GM21360 (cell line): ENCODE results near the gene MSTO1.
"Not testable (repeated sequence)": the region's sequence is repeated elsewhere in the genome, so short reads cannot be mapped to it uniquely, and the experiment has no call there.

Source experiments
- ATAC-seq: cut with Tn5 transposase; IDR thresholded peaks from one replicate; pipeline ENCODE4 v1.9.1; 2021; ENCODE audit warnings: mild to moderate bottlenecking, moderate library complexity; ENCODE audit not compliant: unreplicated experiment

Gene MSTO1

GRCh38 chr1:155610257-155610647, 234 bp downstream of the MSTO1 start:
- not testable (repeated sequence) for ATAC-seq

DNA sequence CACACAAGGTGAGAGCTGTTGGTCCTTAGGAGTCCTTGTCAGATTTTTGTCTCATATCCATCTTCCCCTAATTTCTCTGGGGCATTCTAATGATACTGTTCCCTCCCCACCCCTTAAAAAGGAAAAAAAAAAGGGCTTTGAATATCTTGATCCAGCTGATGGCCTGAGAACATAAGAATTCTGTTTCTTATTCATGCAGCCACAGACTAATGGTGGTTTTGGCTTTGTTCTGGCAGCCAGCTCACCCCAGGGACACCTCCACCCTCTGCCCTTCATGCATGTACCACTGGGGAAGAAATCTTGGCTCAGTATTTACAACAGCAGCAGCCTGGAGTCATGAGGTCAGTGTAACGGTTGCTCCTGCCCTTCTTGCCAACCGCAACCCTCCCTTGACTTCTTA, 3.2 kb downstream of the MSTO1 start:
- not testable (repeated sequence) for ATAC-seq

DNA sequence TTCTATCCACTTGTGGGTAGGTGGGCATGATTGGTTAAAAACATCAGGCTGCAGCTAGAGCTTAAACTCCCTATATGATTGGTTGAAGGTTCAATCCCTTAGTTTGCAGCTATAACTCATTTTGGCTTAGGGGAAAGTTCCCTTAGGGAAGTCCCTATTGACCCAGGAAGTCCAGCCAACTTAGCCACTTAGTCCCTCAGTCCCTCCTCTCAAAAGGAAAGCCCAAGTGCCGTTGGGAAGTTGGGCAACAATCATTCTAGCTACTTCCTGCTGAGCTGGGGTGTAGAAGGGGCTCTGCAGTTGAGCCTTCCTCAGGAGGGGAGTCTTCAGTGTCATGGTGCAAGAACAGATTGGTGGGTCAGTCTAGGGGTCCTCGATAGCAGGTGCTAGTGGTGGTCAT, 12.2 kb downstream of the MSTO1 start:
- ATAC-seq = no peak

DNA sequence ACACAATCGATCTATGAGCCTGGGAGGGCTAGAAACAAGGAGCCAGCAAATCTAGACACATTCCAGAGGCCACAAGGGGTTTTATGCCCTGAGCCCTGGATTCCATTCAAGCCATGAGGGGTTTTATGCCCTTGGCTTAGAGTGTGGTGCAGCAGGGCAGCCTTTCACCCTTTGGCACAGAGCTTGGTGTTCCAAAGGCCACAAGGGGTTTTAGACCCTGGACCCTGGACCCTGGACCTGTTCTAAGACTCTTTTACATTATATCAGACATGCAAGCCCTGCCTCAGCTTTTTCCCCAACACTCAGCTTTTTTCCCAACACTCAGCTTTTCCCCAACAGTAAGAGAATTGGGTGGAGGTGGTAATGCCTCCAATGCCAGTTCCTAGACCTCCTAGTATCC, 13.3 kb downstream of the MSTO1 start:
- no peak for ATAC-seq

GRCh38 chr1:155626428-155626827, 16.4 kb downstream of the MSTO1 start:
- ATAC-seq = not testable (repeated sequence)

DNA sequence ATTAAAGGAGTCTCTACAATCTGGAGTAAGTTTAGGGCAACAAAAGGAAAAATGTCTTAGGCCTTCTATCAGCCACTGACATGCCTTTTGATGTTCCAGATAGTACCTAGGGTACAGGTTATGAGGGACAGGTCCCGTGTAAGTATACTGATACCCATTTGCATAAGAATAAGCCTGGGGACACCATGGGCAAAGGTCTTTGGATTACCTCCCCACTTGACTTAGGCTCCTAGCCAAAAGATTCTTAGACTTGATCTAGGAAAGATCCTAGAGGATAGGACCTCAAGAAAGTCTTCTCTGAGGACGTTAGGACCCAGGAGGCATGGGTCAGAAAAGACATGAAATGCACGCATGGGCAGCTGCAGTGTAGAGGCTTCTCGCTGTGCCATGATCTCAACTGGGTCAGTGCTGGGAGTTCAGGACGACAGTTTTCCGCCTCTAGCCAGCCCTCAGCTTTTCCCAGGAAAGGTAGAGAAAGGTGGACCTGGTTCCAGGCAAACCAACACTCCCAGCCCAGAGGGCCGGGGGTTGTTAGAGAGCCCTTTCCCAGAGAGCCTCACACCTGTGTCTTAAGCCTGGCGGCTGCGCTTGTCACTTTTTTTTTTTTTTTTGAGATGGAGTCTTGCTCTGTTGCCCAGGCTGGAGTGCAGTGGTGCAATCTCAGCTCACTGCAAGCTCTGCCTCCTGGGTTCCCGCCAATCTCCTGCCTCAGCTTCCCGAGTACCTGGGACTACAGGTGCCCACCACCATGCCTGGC, 26.6 kb downstream of the MSTO1 start:
- ATAC-seq = no peak

GRCh38 chr1:155640367-155640766, 30.3 kb downstream of the MSTO1 start:
- no peak for ATAC-seq

DNA sequence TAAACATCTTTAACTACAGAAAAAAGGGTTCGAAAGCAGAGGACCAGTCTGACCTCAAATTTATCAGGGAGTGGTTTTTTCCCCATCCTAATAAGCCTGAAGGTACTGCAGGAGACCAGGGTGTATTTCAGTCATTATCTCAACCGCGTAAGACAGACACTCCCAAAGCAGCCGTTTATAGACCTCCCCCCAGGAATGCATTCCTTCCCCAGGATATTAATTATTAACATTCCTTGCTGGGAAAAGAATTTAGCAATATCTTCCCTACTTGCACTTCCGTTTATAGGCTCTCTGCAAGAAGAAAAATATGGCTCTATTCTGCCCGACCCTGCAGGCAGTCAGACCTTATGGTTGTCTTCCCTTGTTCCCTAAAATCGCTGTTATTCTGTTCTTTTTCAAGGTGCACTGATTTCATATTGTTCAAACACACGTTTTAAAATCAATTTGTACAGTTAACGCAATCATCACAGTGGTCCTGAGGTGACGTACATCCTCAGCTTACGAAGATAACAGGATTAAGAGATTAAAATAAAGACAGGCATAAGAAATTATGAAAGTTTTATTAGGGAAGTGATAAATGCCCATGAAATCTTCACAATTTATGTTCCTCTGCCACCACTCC, 32.7 kb downstream of the MSTO1 start:
- ATAC-seq = not testable (repeated sequence)

- no peak for ATAC-seq
These were observed 33.2 kb downstream of the MSTO1 start for GRCh38 chr1:155643230-155643629.

GRCh38 chr1:155645034-155645598, 35.1 kb downstream of the MSTO1 start:
- no peak for ATAC-seq

- ATAC-seq = no peak
These were observed 35.6 kb downstream of the MSTO1 start for GRCh38 chr1:155645648-155646047.

DNA sequence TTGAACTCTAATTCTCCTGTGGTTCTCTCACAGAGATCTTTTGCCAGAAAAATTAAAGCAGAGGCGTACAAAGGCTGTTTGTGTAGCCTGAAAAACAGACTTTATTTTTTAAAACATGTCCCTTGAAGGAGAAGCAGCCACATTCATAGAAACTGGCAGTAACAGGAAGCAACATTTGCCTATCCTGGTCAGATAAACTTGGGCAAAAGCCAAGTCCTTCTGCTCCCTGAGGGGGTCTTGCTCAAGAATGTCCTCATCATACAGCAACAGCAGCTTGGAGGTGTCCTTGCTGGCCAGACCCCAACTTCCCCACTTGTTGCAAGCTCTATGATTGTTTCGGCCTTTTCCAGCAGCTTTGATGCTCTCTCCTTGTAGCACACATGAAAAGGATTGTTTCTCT, 36.3 kb downstream of the MSTO1 start:
- ATAC-seq = no peak

GRCh38 chr1:155648207-155649147, 38.5 kb downstream of the MSTO1 start:
- ATAC-seq = no peak

GRCh38 chr1:155649676-155650075, 39.7 kb downstream of the MSTO1 start:
- ATAC-seq = no peak

DNA sequence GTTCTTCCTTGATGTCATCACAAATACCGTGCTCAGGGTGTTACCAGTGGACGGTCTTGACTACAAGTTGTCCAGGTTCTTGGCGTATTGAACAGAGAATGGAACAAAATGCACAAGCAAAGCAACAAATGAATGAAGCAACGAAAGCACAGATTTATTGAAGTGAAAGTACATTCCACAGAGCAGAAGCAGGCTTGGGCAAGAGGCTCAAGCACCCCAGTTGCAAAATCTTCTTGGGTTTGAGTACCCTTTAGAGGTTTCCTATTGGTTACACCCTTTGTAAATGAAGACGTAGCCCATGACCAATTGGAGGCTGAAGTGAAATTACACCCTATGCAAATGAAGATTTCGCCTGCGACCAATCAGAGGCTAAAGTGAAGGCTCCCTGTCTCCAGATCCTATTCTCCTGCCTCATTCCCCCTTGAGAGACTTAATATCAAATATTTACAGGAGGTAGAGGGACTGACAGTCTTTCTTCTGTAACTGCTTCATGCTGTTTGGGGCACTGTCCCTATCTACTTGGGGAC, 40.3 kb downstream of the MSTO1 start:
- no peak for ATAC-seq

DNA sequence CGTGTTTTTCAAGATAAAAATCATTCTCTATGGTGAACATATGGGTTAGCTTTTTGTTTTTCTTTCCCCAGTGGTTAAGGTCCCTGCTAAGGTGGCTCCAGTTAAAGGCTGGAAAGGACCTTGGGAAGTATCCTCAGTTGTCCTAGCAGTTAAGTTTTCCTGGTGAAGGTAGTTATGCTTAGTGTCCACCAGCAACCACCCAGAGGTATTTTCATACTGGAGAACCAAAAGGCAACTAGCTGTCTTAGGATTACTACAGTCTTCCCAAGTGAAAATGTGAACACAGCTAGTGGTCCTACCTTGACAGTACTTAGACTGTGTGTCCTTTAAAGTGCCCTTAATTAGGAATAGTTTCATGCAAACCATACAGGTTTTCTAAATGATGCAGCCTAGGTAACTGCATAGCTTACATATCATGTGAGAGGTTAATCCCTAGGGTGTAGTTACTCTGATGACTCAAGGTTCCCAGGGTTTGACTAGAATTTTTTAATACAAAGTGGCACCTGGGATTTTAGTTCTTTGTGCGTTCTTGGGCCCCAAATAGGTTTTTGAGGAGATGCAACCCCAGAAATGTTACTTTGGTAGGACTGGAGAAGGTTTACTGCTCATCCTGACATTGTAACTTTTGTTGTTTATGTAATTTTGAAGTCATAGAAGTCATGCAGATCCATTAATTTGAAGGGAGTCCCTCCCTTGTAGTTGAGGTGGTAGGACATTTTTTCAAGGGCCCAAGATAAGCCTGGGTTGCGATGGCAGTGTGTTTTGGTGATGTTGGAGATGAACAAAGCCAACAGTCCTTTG, 42.0 kb downstream of the MSTO1 start:
- no peak for ATAC-seq

DNA sequence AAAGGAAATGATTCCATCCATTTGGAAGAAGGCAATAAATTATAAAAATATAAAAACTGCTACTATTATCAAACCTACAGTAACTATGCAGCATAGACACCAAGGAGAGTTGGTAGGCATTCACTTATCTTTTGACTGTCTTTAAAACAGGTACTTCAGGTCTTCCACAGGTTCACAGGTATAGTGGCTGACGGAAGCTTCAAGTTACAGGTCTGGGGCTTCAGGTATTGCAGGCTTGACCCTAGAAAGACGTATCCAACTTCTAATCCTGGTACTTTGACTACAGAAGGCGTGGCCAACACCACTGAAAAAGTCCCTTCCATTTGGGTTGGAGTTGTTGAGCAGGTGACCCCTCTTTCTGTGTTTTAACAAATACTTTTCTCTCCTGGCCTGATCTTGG, 42.9 kb downstream of the MSTO1 start:
- no peak for ATAC-seq

- no peak for ATAC-seq
These were observed 47.4 kb downstream of the MSTO1 start for GRCh38 chr1:155657463-155657862.

GRCh38 chr1:155661239-155661638, 51.2 kb downstream of the MSTO1 start:
- ATAC-seq = not testable (repeated sequence)
